Endometrial microvascular endothelial cells (primary cell): Measurements from ENCODE around the gene BCAS4. TPM values are rescaled to one million over a fixed set of nuclear protein-coding genes. Genes with fewer than 3 reads are reported as not detected.

Experiments used
- in situ Hi-C: cut with HindIII; loops from 2 replicates; pipeline ENCODE4 v1.10.0; 2017; ENCODE audit warnings: low sequenced_read_pairs, low pct_unique_long_range_greater_than_20kb; ENCODE audit errors: inconsistent ontology term
- total RNA-seq: library from RNA; depleted of rRNA; stranded (reverse); fragments of >200 nt; gene quantifications from one replicate; pipeline ENCODE4 v1.2.3, GENCODE V29; 2015; ENCODE audit errors: inconsistent ontology term

The BCAS4 gene
- total RNA-seq, 1 donor from 2014 or later: 3.1 TPM

DNA sequence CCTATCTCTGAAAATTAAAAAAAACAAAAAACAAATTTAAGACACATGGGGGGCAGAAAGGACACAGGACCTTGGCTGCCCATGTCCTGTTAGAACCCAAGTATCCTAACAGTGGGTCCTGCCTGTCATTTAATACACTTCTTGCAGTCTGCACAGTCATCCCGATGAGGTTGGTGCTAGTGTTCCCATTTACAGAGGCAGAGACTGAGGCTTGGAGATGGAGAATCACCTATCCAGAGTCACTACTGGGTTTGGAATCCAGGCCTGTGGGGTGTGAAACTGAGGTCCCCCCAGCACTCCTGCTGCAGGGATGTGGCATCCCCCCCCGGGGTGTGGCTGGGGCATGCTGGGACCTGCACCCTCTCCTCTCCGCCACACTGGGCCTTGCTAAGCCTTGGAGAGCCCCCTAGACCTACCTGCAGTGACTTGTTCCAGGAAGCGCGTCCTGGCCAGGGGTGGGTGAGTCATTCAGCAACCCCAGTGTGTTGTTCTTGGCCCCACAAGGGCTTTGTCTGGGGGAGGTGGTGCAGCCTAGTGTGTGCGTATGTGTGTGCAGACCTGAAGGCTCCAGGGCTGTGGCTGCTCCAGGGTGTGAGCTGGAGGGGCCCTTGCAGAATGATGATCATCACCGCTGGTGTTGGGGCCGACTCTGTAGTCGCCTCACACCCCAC lies 49.7 kb downstream of the BCAS4 start:
- in situ Hi-C loops: no loop called here

DNA sequence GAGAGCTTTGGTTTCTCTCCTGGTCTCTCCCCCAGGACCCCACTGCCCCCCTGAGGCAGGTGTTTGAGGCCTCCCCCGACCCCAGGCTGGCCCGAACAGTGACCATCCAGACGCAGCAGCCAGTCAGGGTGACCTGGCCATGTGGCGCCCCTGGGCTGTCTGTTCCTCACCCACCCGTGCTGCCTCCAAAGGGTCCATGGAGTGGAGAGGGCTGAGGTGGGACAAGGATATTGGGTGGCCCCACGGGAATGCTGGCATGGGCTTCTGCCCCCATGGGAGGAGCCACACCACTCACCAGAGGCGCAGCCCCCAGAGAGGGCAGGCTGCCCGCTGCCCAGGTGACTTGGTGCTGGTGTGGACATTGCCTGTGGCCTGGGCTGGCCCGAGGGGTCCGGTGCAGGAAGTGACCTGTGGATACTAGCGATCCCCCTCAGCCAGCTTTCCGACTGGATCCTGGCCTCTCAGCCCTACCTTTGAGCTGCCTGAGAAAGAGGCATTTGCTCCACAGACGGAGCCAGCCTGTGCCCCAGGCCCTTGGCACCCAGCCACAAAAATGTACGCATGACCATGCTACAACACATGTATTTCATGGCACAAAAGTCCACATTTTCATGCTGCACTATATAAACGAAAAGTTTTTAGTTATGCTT lies 50.8 kb downstream of the BCAS4 start:
- in situ Hi-C loops: no loop called here

DNA sequence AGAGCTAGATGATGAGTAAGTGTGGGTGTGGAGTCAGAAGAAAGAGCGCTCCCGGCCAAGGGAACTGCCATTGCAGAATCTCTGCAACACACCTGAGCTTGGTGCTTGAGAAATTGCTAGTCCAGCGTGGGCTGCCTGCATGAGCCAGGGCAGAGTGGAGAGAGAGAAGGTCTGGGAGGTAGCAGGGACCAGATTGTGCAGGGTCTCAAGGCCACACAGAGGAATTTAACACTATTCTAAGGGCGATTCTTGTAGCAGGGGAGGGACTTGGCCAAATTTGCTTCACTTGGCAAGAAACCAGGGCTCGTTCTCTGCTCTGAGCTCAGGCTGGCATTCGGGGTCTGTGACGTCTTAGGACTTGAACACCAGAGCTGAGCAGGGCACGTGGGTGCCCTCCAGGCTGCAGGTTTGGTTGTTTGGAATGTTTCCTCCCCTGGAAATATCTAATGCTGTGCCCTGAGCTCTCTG lies 53.5 kb downstream of the BCAS4 start:
- in situ Hi-C loops: no loop called here

DNA sequence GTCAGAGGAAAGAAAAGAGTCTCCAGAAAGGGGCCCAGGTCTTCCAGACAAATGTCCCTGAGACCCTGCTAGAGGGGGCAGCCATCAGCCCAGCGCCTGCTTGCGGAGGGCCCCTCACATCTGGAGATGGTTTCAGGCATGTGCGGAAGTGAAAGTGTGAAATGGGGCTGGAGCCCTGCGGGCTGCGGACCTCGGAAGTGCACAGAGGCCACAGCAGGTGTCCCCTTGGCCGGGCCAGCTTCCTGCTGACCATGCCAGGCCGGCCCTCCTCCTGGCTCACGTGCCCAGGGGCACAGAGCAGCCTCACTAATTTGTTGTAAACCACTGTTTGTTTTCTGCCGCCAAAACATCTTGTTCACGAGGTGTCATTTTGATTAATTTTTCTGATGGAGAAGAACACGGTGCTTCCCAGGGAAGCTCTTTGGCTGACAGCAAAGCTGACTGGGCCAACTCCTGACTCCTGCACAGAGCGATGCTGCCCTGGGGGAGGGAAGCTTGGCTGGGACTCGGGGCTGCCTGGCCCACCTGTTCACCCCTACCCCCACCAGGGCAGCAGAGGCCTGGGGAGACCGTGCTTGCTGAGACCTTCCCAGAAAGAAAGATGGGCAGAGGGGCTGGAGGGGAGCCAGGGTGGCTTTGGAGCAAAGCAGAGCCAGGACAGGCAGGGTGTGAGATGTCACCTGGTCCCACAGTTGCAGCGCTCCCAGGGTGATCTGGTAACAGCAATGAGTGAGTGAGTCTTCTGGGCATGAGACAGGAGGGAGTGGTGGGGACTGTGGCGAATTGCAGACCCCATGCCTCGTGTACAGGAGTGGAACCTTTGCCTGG lies 54.2 kb downstream of the BCAS4 start:
- in situ Hi-C loops: no loop called here

DNA sequence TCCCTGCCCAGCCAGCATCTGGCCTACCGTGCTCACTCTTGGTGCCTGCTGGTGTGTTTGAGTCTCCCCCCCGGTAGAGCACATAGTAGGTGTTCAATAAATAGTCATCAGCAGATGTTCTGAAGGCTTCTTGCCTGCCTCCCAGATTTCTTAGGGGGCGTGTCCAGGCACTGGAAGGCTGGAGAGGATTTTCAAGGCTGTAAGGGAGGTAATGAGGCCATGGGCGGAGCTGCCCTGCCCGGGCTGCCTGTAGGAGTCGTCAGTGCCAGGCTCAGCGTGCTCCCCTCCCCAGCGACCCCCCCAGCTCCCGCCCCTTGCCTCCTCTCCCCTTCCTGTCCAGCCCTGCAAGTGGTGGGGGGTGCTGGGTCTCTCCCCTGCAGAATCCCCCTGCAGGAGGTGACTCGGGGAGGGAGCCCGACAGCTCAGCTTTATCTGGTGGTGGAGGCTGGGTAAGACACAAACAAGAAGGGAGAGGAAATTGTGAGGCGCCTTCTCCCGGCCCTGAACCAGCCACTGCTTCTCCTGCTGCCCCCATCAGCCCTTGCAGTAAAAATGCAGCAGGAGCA lies 55.9 kb downstream of the BCAS4 start:
- in situ Hi-C loops: no loop called here

DNA sequence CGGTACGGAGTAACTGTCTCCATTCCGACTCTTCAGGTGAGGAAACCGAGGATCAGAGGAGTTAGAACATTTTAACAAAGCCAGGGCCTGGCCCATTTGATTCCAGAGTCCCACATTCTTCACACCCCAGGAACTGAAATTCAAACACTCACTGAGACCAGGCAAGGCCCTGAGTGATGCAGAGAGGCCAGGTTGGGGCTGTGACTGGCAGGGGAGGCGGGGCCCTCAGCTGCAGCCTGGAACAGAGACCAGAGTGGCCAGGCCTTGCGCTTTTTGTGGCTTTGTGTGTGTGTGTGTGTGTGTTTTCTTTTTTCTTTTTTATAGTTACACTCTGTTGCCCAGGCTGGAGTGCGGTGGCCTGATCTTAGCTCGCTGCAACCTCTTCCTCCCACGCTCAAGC lies 57.2 kb downstream of the BCAS4 start:
- in situ Hi-C loops: no loop called here

DNA sequence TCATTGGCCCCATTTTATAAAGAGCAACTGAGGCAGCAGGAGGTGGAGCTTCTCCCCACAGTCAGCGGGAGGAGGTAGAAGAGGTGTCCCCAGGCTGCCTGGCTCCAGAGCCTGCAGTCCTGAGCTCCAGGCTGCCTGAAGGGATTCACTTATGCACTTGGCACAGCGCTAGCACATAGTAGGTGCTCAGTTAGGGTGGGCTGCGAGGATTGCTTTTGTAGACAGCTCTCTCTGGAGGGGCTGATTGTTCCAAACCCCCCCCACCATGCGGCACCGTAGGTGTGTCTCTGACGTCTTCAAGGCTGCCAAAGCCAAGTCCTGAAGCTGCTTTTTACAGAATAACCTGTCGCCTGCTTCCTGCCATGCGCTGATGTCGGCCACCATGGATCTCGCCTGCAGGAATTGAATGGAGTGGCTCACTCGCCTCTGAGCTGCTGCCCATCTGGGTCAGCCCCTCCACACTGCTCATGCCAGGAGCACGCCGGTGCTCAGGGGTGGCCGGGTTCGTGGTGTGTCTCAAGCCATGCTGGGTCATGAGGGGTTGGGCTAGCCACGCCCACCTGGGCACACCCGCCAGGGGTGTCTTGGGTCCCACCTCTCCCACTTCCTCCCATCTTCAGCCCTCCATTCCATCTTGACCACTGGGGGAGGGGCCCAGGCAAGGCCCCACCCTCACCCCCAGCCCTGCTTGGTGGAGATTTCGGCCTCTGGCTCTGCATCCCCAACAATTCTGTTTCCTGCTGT lies 59.8 kb downstream of the BCAS4 start:
- in situ Hi-C loops: no loop called here

DNA sequence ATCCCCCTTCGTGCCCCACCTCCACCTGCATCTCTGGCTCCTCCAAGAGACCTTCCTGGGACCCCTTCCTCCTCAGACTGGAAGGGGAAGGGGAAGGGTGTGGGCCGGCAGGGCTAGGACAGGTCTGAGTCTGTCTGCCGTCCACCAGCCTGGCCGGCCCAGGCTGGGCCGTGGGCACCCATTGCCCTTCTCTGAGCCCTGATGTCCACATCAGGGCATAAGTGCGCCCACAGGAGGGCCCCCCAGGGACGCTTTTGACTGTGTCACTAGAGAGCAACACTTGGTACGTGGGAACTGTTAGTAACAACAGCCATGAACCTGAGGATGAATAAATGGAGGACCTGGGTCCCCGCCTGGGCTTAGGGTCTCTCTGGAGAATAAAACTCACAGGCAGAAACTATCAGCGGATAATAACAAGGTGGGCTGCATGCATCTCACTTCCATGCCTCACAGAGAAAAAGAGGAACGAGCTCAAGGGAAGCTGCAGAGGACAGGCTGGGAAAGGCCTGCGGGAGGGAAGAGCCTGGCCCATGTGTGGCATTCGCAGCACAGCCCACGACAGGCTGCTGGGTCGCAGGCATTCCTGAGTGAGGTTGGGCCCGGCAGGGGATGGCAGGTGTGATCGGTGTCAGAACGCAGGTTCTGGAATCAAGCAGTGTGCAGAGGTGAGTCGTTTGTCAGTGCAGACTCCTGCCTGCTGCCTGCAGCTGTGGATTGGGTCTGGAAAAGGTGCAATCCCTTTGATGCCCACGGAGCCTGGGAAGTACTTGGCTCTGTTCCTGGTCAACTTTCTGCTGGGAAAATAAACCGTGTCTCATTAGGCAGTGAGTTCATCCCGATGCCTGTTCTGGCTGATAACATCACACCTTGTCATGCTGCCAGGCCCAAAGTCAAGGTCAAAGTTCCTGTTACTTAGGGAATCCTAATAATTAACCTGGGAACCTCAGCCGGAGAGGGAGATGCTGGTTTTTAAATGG lies 60.9 kb downstream of the BCAS4 start:
- in situ Hi-C loops: no loop called here

DNA sequence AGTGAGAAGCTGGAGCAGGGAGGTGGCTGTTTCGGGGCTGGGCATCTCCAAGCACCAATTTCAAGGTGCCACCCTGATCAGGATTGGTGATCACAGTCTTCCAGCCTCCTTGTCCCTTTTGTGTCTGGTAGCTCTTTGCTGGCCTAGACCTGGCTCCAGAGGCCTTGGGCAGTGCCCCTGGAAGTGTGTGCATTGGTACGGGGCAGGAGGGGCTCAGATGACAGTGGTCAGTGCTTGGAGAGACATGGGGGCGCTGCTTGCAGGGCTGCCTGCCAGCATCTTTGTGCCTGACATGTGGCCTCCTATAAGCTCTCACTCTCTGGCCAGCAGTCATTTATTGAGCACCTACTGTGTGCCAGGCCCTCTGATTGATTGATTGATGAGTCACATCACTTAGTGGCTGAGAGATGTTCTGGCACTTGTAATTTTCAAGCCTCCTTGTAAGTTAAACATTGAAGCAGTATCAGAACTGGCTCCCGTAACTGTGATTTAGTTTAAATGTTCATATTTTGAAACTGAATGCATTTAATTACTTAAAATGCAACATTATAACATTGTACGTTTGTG lies 61.7 kb downstream of the BCAS4 start:
- in situ Hi-C loops: no loop called here

DNA sequence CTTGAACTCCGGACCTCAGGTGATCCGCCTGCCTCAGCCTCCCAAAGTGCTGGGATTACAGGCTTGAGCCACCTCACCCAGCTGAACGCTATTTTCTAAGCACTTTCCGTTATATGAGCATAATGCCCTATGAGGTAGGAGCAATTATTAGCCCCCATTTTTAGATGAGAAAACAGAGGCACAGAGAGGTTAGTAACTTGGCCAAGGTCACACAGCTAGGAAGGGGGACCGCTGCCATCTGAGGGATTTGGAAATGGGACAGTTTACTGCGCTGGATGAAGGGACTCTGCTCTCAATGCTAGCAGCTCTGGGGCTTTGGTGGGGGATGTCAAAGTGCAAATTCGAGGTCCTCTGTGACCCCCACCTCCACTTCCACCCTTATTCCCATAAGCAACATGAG lies 62.5 kb downstream of the BCAS4 start:
- in situ Hi-C loops: no loop called here

DNA sequence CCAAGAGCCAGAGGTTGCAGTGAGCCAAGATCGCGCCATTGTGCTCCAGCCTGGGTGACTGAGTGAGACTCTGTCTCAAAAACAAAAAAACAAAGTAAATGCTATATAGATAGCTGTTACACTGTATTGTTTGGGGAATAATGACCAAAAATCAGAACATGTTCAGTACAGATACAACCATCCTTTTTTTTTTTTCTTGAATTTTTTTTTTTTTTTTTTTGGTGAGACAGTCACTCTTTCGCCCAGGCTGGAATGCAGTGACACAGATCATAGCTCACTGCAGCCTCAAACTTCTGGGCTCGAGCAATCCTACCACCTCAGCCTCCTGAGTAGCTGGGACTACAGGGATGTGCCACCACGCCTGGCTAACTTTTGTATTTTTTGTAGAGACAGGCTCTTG lies 63.7 kb downstream of the BCAS4 start:
- in situ Hi-C loops: no loop called here

DNA sequence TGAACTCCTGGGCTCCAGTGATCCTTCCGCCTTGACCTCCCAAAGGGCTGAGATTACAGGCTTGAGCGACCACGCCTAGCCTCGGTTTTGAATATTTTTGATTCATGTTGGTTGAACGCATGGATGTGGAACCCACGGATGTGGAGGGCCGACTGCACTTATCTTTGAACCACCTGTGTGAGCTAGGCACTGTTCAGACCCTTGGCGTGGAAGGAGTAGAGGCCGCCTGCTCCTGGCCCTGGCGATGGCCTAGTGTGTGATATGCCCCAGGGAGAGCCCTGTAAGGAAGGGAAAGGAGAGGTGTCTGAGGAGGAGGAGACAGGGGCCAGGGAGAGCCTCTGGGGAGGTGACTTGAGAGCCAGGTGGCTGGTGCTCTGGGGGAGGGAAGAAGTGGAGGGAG lies 64.3 kb downstream of the BCAS4 start:
- in situ Hi-C loops: no loop called here

DNA sequence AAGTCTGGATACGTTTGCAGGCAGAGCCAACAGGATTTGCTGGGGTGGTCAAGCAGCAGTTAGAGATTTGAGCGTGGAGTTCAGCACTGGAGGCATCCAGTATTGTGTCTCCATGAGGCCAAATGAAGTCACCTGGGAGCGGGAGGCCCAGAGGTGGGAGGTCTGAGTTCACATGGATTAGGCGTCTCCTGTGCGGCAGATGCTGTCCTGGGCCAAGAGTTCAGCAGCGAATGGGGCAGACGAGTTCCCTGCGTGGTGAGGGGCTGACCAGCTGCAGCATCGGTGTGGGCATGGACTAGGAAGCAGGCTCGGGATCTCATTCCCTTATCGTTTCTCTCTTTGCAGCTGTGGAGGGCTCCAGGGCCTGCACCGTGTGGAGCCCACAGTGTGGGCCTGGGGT lies 66.2 kb downstream of the BCAS4 start:
- in situ Hi-C loops: no loop called here

DNA sequence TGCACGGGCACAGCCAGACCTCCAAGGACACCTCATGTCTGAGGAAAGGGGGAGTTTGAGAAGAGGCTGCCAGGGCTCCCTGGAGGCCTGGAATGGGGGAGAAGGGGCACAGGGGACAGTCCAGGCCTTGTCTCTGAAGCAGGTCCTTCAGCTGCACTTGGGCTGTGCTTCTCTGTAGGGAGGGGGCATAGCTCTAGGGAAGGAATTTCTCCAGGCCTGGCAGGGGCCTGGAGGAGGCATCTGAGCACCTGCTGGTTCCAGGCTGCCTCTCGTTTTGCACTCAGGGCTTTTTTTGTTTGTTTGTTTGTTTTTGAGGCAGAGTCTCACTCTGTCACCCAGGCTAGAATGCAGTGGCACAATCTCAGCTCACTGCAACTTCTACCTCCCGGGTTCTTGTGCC lies 67.7 kb downstream of the BCAS4 start:
- in situ Hi-C loops: no loop called here

DNA sequence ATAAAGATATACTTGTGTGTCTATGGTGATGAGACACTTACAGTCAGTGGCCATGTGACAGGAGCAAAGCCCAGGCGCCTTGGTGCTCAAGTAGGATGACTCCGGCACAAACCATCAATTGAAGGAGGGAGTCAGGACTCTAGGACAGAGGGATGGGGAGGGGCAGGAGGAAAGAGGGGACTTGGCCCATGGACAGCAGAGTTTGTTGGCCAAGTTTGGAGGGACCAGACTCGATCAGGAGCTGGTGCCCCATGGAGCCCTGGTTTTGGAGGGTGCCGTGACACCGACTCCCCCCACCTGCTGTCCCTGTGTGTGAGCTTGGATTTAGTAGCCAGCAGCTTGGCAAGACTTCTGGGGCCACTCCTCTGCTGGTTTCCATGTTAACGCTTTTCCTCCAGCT lies 70.3 kb downstream of the BCAS4 start:
- in situ Hi-C loops: no loop called here

DNA sequence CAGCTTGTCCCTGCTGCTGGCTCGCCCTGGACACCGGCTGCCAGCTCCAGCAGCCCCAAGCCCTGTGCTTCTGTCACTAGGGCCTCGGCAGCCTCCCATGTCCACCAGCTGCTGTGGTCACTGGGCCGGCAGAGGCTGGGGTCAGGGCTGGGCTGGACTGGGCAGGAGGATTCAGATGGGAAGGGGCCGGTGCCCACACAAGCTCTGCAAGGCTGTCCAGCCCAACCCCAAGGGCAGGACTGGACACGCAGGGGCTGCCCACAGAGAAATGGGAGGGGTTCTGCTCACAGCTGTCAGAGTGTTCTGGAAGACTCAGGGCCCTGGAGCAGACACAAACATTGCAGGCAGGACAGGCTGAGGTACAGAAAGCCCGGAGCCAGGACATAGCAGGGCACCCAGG lies 70.7 kb downstream of the BCAS4 start:
- in situ Hi-C loops: no loop called here

DNA sequence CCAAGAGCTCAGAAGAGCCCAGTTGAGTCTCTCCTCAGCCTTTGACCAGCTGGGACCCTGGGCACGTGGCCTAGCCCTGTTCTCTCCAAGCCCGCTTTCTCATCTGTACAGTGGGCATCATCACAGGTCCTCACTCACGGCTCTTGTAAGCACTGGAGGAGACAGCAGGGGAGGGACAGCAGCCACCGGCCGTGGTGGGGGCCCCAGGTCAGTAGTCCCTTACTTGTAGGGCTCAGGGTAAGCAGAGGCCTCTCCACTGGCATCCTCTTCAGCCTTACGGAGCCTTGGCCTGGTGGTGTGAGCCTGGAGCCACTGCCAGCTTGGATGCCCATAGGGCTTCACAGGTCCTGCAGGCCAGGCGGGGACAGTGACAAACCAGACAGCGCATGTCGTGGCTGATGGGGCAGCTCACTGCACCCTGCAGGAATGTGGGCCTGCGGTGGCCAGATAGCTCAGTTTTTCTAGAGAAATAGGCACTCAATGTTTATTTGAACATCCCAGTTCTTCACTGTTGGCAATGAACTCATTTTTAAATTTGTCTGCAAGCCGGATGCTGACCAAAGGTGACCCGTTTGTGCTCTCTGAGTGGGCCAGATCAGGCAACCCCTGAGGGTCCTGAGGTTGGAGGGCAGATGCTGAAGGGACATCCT lies 71.3 kb downstream of the BCAS4 start:
- in situ Hi-C loops: no loop called here
